ENCODE measurements around the gene PEF1. TPM values are rescaled to one million over a fixed set of nuclear protein-coding genes. Genes with fewer than 3 reads are reported as not detected.

The PEF1 gene
- total and polyA plus RNA-seq, 2 donors (not counting 1 experiment from before 2014, with no cell fraction given): 36.7 to 49.4 TPM

GRCh38 chr1:31658721-31659120 is 14.0 kb upstream of the PEF1 start:
- CTCF ChIA-PET: interaction anchor here (1.0 to 10.8 kb wide), 2 partner anchors 131 to 143 kb away, joined by 3 to 184 read pairs; no protein-coding TSS in a partner anchor
- Mint-ChIP-seq H3K27me3 (peaks cover 23% of the 10 kb centered on the region), H3K27ac (no peak overlapping the region), H3K4me1 (no peaks in the 10 kb centered on the region), H3K4me3 (no peak overlapping the region), H3K9me3 (ENCODE audit: insufficient read depth) (no peaks in the 10 kb centered on the region)
- no peaks in the 10 kb centered on the region for H4K20me1 ChIP-seq (ENCODE audit: control insufficient read depth, insufficient read depth, low read length, poor library complexity, severe bottlenecking)
- ATAC-seq (ENCODE audit: low read depth): no peak
- intact Hi-C loops (cut with micrococcal nuclease): no loop called here
- H2AFZ ChIP-seq (ENCODE audit: insufficient read depth, low read depth, low read length, poor library complexity, severe bottlenecking): no peak overlapping the region
- no peaks in the 10 kb centered on the region for H3K36me3 ChIP-seq (replicated peaks in 1 of 2; ENCODE audit: control extremely low read depth in 1 of 2, control insufficient read depth in 1 of 2, extremely low read depth in 1 of 2, insufficient read depth in 2 of 2, low read length in 1 of 2)
- no peak overlapping the region for H3K9ac ChIP-seq (ENCODE audit: low read length)
- H3K79me2 ChIP-seq (ENCODE audit: control insufficient read depth, insufficient read depth, low read length): no peaks in the 10 kb centered on the region
- no peak overlapping the region for H3K27ac ChIP-seq (ENCODE audit: low read length in 2 of 2)
- no peaks in the 10 kb centered on the region for H3K4me1 ChIP-seq (ENCODE audit: control insufficient read depth in 2 of 2, insufficient read depth in 2 of 2, low read length in 2 of 2)
- H3K4me3 ChIP-seq (ENCODE audit: control extremely low read depth in 1 of 5, extremely low read depth in 1 of 5, insufficient read depth in 1 of 5, low read depth in 2 of 5, low read length in 4 of 5): no peak overlapping the region
- no CpG with 5 or more reads among the region's 3 CpGs for WGBS (ENCODE audit: insufficient coverage)
- TF ChIP-seq EZH2 (IDR thresholded peaks at IDR 0.05; ENCODE audit: borderline replicate concordance, insufficient read depth, low read depth, low read length, poor library complexity, severe bottlenecking) (no peak), CTCF (IDR thresholded peaks at IDR 0.05) (no peak)
- H3K4me2 ChIP-seq (replicated peaks; ENCODE audit: low read depth, low read length, poor library complexity, severe bottlenecking): no peak overlapping the region
- DNase-seq: no peak
- H3K27me3 ChIP-seq (replicated peaks in 1 of 4; ENCODE audit: control extremely low read depth in 1 of 4, control insufficient read depth in 3 of 4, insufficient read depth in 4 of 4, low read length in 3 of 4): peaks cover 0 to 11% (median 0%) of the 10 kb centered on the region in 4 experiments
- no peaks in the 10 kb centered on the region for H3K9me3 ChIP-seq (ENCODE audit: control extremely low read depth in 1 of 3, control insufficient read depth in 2 of 3, insufficient read depth in 1 of 3, low read length in 2 of 3)
- POLR2A ChIA-PET: no interaction called here

- intact Hi-C loops (cut with micrococcal nuclease): no loop called here
- H4K20me1 ChIP-seq (ENCODE audit: control insufficient read depth, insufficient read depth, low read length, poor library complexity, severe bottlenecking): no peaks in the 10 kb centered on the region
- Mint-ChIP-seq H3K27me3 (peaks cover 21% of the 10 kb centered on the region), H3K4me1 (no peaks in the 10 kb centered on the region), H3K27ac (no peak overlapping the region), H3K4me3 (no peak overlapping the region), H3K9me3 (ENCODE audit: insufficient read depth) (no peaks in the 10 kb centered on the region)
- no peak for DNase-seq
- POLR2A ChIA-PET: no interaction called here
- CTCF ChIA-PET: interaction anchor here (10.8 kb wide), 1 partner anchor 132 kb away, joined by 184 read pairs; no protein-coding TSS in a partner anchor
- H3K36me3 ChIP-seq (replicated peaks in 1 of 2; ENCODE audit: control extremely low read depth in 1 of 2, control insufficient read depth in 1 of 2, extremely low read depth in 1 of 2, insufficient read depth in 2 of 2, low read length in 1 of 2): no peaks in the 10 kb centered on the region
- no peak for ATAC-seq (ENCODE audit: low read depth)
- peaks cover 0 to 8% (median 0%) of the 10 kb centered on the region in 4 experiments for H3K27me3 ChIP-seq (replicated peaks in 1 of 4; ENCODE audit: control extremely low read depth in 1 of 4, control insufficient read depth in 3 of 4, insufficient read depth in 4 of 4, low read length in 3 of 4)
- H3K9me3 ChIP-seq (ENCODE audit: control extremely low read depth in 1 of 3, control insufficient read depth in 2 of 3, insufficient read depth in 1 of 3, low read length in 2 of 3): no peaks in the 10 kb centered on the region
- TF ChIP-seq EZH2 (IDR thresholded peaks at IDR 0.05; ENCODE audit: borderline replicate concordance, insufficient read depth, low read depth, low read length, poor library complexity, severe bottlenecking) (no peak), CTCF (IDR thresholded peaks at IDR 0.05) (no peak)
- no peak overlapping the region for H3K4me2 ChIP-seq (replicated peaks; ENCODE audit: low read depth, low read length, poor library complexity, severe bottlenecking)
- H3K9ac ChIP-seq (ENCODE audit: low read length): no peak overlapping the region
- no peak overlapping the region for H2AFZ ChIP-seq (ENCODE audit: insufficient read depth, low read depth, low read length, poor library complexity, severe bottlenecking)
- no peak overlapping the region for H3K4me3 ChIP-seq (ENCODE audit: control extremely low read depth in 1 of 5, extremely low read depth in 1 of 5, insufficient read depth in 1 of 5, low read depth in 2 of 5, low read length in 4 of 5)
- H3K4me1 ChIP-seq (ENCODE audit: control insufficient read depth in 2 of 2, insufficient read depth in 2 of 2, low read length in 2 of 2): no peaks in the 10 kb centered on the region
- H3K79me2 ChIP-seq (ENCODE audit: control insufficient read depth, insufficient read depth, low read length): no peaks in the 10 kb centered on the region
- H3K27ac ChIP-seq (ENCODE audit: low read length in 2 of 2): no peak overlapping the region
- WGBS (ENCODE audit: insufficient coverage): 65% methylated on average over 9 of the region's 12 CpGs
These were observed 13.4 kb upstream of the PEF1 start for GRCh38 chr1:31657972-31658510.
